Spleen (tissue), 11 donors: ENCODE data around the gene PLK3. TPM values are rescaled to one million over a fixed set of nuclear protein-coding genes. Genes with fewer than 3 reads are reported as not detected.
A peak's percentile ranks its signal among the peaks of the same experiment; 100 is the strongest.

Source experiments
- DNase-seq: peaks from one replicate; pipeline ENCODE4 v3.0.0-alpha.2; 2020
- H3K27ac ChIP-seq, 8 donors: fragments of 200-600 bp; sonication (generic) in 7 of 8; 1 replicate in 4 of 8; 2 replicates in 4 of 8; pipeline versions ENCODE4 v1.5.0 to v1.8.0; 2016 to 2021; ENCODE audit warnings: inconsistent platforms in 4 of 8, mild to moderate bottlenecking in 4 of 8, moderate library complexity in 1 of 8
- H3K27me3 ChIP-seq, 7 donors: fragments of 200-600 bp; sonication (generic) in 6 of 7; replicated peaks in 1 of 7; 1 replicate in 4 of 7; 2 replicates in 3 of 7; pipeline versions ENCODE4 v1.5.0 to v1.8.0; 2016 to 2021; ENCODE audit warnings: inconsistent platforms in 3 of 7, mild to moderate bottlenecking in 1 of 7
- H3K36me3 ChIP-seq, 6 donors: fragments of 200-600 bp; sonication (generic) in 5 of 6; 1 replicate in 4 of 6; 2 replicates in 2 of 6; pipeline versions ENCODE4 v1.5.0 to v1.8.0; 2016 to 2021; ENCODE audit warnings: inconsistent platforms in 2 of 6
- H3K4me1 ChIP-seq, 6 donors: fragments of 200-600 bp; sonication (generic) in 5 of 6; 1 replicate in 3 of 6; 2 replicates in 3 of 6; pipeline versions ENCODE4 v1.5.0 to v1.8.0; 2016 to 2021; ENCODE audit warnings: inconsistent platforms in 3 of 6
- H3K4me3 ChIP-seq, 8 donors: fragments of 200-600 bp; sonication (generic) in 7 of 8; 1 replicate in 4 of 8; 2 replicates in 4 of 8; pipeline versions ENCODE4 v1.5.0 to v1.8.0; 2016 to 2021; ENCODE audit warnings: inconsistent platforms in 4 of 8, mild to moderate bottlenecking in 4 of 8, moderate library complexity in 2 of 8
- H3K9me3 ChIP-seq, 8 donors: fragments of 200-600 bp; sonication (generic) in 7 of 8; 1 replicate in 4 of 8; 2 replicates in 4 of 8; pipeline versions ENCODE4 v1.5.0 to v1.8.0; 2016 to 2021; ENCODE audit warnings: inconsistent platforms in 4 of 8
- POLR2A ChIP-seq, 3 donors: fragments of 450-650 bp; IDR thresholded peaks; one replicate each; pipeline ENCODE4 v1.5.1; 2017; ENCODE audit warnings: antibody characterized with exemption in 3 of 3, mild to moderate bottlenecking in 1 of 3
- POLR2AphosphoS5 ChIP-seq, 3 donors: sonication (generic); formaldehyde crosslinking; IDR thresholded peaks; one replicate each; pipeline ENCODE4 v1.5.1; 2017; ENCODE audit warnings: antibody characterized with exemption in 3 of 3
- WGBS, 5 donors: extraction: QIAGEN DNeasy Blood & Tissue Kit in 3 of 5; methylation state at CpG; one replicate each; pipeline versions ENCODE4 v1.1.5 to v1.1.7; 2013 to 2018; 5-methylcytosine and 5-hydroxymethylcytosine counted together
- intact Hi-C: fragments of 100-400 bp; cut with DNase I; formaldehyde crosslinking; loops from one replicate; pipeline ENCODE4 v1.15.0; 2023; ENCODE audit warnings: low total_unique reads
- polyA plus RNA-seq, 3 donors: library from polyadenylated mRNA; stranded (reverse); fragments of 200-250 nt; gene quantifications; one replicate each; pipeline ENCODE4 v1.2.1, GENCODE V29; 2013
- total RNA-seq, 7 donors: library from RNA; depleted of rRNA in 3 of 7; stranded (reverse); fragments of >200 nt in 3 of 7; fragmentation: NEBNext Ultra II Directional in 4 of 7; extraction: Animal tissue kit (Norgen Biotek cat#: 25700) in 4 of 7; gene quantifications; one replicate each; pipeline versions ENCODE4 v1.1.0 to v1.2.1, GENCODE V29; 2016 to 2021
- TF ChIP-seq, protein P1 (sequence below), 11 experiments: fragments of 200-600 bp in 7 of 11; fragments of 450-650 bp in 4 of 11; sonication (generic) in 4 of 11; IDR thresholded peaks in 8 of 11; conservative IDR thresholded peaks in 3 of 11; 1 replicate in 7 of 11; 2 replicates in 4 of 11; pipeline versions ENCODE4 v1.4.0 to v1.8.0; 2016 to 2021; ENCODE audit warnings: antibody characterized with exemption in 11 of 11, inconsistent platforms in 4 of 11, mild to moderate bottlenecking in 1 of 11
- donor health status: healthy with polysubstance abuse.
- donor health status: DM: no; HTN: no; CAD: no; lungs with moderate emphysema.
- donor health status: DM: no; HTN: no; CAD: no.
- donor health status: Bipolar disorder and iron deficiency.
- donor health status: healthy.
- donor health status: DM: no; HTN: no; CAD: no.
- donor health status: DM: yes; HTN: yes; CAD: no.

Gene PLK3
- total and polyA plus RNA-seq, 10 donors: 14.7 to 51.7 (median 27.6) TPM

DNA sequence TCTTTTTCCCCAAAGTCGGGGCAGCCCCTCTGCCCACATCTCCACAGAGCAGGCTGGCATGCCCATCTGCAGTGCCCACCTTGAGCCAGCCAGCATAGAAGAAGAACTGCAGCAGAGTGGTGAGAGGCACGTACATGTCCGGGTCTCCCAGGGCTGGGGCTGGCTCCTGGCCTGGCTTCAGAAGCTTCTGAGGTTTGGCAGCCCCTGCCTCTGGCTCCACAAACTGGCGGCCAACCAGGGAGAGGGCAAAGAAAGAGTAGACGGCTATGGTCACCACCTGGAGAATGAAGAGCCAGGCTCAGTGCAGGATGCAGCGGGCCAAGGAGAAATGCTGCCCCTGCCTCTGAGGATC, 15.2 kb upstream of the PLK3 start:
- H3K9me3 ChIP-seq: no peaks in the 10 kb centered on the region
- no peaks in the 10 kb centered on the region for H3K27me3 ChIP-seq
- TF ChIP-seq, protein P1, sequence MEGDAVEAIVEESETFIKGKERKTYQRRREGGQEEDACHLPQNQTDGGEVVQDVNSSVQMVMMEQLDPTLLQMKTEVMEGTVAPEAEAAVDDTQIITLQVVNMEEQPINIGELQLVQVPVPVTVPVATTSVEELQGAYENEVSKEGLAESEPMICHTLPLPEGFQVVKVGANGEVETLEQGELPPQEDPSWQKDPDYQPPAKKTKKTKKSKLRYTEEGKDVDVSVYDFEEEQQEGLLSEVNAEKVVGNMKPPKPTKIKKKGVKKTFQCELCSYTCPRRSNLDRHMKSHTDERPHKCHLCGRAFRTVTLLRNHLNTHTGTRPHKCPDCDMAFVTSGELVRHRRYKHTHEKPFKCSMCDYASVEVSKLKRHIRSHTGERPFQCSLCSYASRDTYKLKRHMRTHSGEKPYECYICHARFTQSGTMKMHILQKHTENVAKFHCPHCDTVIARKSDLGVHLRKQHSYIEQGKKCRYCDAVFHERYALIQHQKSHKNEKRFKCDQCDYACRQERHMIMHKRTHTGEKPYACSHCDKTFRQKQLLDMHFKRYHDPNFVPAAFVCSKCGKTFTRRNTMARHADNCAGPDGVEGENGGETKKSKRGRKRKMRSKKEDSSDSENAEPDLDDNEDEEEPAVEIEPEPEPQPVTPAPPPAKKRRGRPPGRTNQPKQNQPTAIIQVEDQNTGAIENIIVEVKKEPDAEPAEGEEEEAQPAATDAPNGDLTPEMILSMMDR (IDR thresholded peaks at IDR 0.05 in 8 of 11, conservative IDR thresholded peaks at IDR 0.05 in 3 of 11): no peak
- no peak for TF ChIP-seq POLR2A (IDR thresholded peaks at IDR 0.05)
- TF ChIP-seq POLR2AphosphoS5 (IDR thresholded peaks at IDR 0.05): no peak
- intact Hi-C loops: loop anchor here (5.0 to 10.0 kb wide), 2 partner anchors 37 to 50 kb away; partner anchors contain the start of genes KIF2C and RNU5D-1
- peaks cover 0 to 24% (median 19%) of the 10 kb centered on the region in 6 donors for H3K36me3 ChIP-seq
- 81 to 97% (median 86%) methylated on average over 6 of the region's 6 CpGs for WGBS, 5 donors
- peak overlapping the region in 3 of 8 donors; percentile 43 to 71 (median 45) for H3K4me3 ChIP-seq
- peaks cover 12 to 44% (median 40%) of the 10 kb centered on the region in 6 donors for H3K4me1 ChIP-seq
- DNase-seq: peak; percentile 74
- H3K27ac ChIP-seq: peak overlapping the region in 4 of 8 donors; percentile 64 to 82 (median 74)

DNA sequence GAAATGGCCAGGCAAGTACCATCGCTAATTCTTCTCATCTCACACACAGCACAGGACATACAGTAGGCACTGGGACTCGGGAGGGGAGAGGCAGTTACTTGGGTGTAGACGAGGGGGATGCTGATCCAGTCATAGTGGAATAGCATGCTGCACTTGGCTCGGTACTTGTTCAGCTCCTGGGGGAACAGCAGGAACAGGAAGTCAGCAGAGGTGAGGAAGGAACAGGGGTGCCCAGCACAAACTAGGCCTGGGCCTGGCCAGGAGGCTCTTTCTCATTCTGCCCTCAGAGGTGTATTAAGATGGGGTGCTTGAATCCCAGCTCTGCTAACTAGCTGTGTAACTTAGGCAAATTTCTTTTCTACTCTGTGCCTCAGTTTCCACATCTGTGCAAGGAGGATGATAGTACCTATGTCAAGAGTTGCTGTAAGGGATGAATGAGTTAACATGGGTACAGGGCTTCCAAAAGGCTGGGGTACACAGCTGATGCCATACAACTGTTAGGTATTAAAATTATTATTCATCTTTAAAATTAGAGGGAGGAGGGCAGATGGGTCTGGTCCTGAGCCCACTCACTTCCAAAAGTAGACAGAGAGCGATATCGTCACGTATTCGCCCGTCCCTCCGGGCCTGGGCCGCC, 14.6 kb upstream of the PLK3 start:
- H3K4me3 ChIP-seq: peak overlapping the region in 6 of 8 donors; percentile 40 to 70 (median 49)
- peak; percentile 69 for DNase-seq
- TF ChIP-seq POLR2A (IDR thresholded peaks at IDR 0.05) (no peak), POLR2AphosphoS5 (IDR thresholded peaks at IDR 0.05) (no peak)
- TF ChIP-seq, protein P1 (IDR thresholded peaks at IDR 0.05 in 8 of 11, conservative IDR thresholded peaks at IDR 0.05 in 3 of 11): no peak
- intact Hi-C loops: loop anchor here (5.0 to 10.0 kb wide), 2 partner anchors 37 to 51 kb away; partner anchors contain the start of genes KIF2C and RNU5D-1
- peaks cover 12 to 44% (median 40%) of the 10 kb centered on the region in 6 donors for H3K4me1 ChIP-seq
- H3K27me3 ChIP-seq: no peaks in the 10 kb centered on the region
- peak overlapping the region in 7 of 8 donors; percentile 55 to 82 (median 73) for H3K27ac ChIP-seq
- no peaks in the 10 kb centered on the region for H3K9me3 ChIP-seq
- peaks cover 0 to 18% (median 13%) of the 10 kb centered on the region in 6 donors for H3K36me3 ChIP-seq
- WGBS, 5 donors: 30 to 43% (median 33%) methylated on average over 10 to 11 of the region's 11 CpGs

DNA sequence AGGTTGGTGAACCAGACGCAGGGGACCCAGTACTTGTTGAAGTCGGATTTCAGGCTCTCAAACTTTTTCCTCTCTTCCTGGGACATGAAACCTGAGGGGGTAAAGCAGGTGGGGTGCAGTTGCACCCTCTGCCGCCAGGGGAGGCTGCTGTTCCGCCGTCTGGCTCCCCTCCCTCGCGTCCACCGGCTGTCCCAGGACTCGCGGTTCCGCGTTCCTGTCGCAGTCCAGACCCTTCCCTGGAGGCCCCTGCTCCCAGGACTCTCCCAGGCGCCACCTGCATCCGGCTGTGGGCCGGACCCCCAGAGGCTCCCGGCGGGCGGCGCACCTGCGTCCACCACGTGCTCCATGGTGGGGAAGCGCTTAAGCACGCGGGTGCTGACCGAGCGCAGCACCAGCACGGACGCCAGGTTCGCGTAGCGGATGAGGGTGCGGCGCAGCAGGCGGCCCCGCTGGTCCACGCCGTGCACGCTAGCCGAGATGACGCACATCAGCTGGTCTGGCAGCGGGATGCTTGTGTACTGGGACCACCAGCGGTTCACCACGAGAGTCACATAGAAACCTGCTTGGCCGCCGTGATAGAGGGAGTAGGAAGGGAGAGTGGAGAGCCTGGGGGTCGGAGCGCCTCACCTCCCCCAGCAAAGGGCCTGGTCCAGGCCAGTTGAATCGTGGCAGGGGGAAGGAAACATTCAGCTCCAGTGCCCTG, 13.9 kb upstream of the PLK3 start:
- Histone ChIP-seq H3K4me1 (peaks cover 12 to 44% (median 40%) of the 10 kb centered on the region in 6 donors), H3K4me3 (peak overlapping the region; percentile 18 to 70 (median 48)), H3K27ac (peak overlapping the region; percentile 11 to 82 (median 72)), H3K36me3 (peaks cover 0 to 11% (median 6%) of the 10 kb centered on the region in 6 donors), H3K9me3 (no peaks in the 10 kb centered on the region), H3K27me3 (no peaks in the 10 kb centered on the region)
- 4 to 10% (median 5%) methylated on average over 30 to 49 of the region's 49 CpGs for WGBS, 5 donors
- peak; percentile 57 to 85 (median 79) for TF ChIP-seq POLR2AphosphoS5 (IDR thresholded peaks at IDR 0.05)
- TF ChIP-seq, protein P1 (IDR thresholded peaks at IDR 0.05 in 8 of 11, conservative IDR thresholded peaks at IDR 0.05 in 3 of 11): peak; percentile 91 to 100 (median 98)
- no peak for TF ChIP-seq POLR2A (IDR thresholded peaks at IDR 0.05)
- DNase-seq: peak; percentile 94
- intact Hi-C loops: loop anchor here (5.0 to 10.0 kb wide), 2 partner anchors 36 to 51 kb away; partner anchors contain the start of genes KIF2C and RNU5D-1
